ENCODE results near the gene FXYD2.

The FXYD2 gene

GRCh38 chr11:117827521-117828511 lies 3.3 kb upstream of the FXYD2 start:
- Histone ChIP-seq H3K9me3 (ENCODE audit: low read length) (no peaks in the 10 kb centered on the region), H3K4me3 (ENCODE audit: low read length) (no peak overlapping the region), H3K36me3 (ENCODE audit: insufficient read depth, low read length) (no peaks in the 10 kb centered on the region)

GRCh38 chr11:117826832-117827231 lies 2.3 kb upstream of the FXYD2 start:
- no peaks in the 10 kb centered on the region for H3K9me3 ChIP-seq (ENCODE audit: low read length)
- H3K4me3 ChIP-seq (ENCODE audit: low read length): no peak overlapping the region
- H2AFZ ChIP-seq (ENCODE audit: low read depth, low read length): no peak overlapping the region
- peaks cover 11% of the 10 kb centered on the region for H3K4me1 ChIP-seq (ENCODE audit: insufficient read depth, low read length)
- peaks cover 20% of the 10 kb centered on the region for H3K27me3 ChIP-seq (ENCODE audit: insufficient read depth, low read length)
- H3K36me3 ChIP-seq (ENCODE audit: insufficient read depth, low read length): no peaks in the 10 kb centered on the region

More at GRCh38 chr11:117827521-117828511, 3.3 kb upstream of the FXYD2 start:
- Histone ChIP-seq H2AFZ (ENCODE audit: low read depth, low read length) (no peak overlapping the region), H3K27me3 (ENCODE audit: insufficient read depth, low read length) (peaks cover 17% of the 10 kb centered on the region), H3K4me1 (ENCODE audit: insufficient read depth, low read length) (peaks cover 12% of the 10 kb centered on the region)

GRCh38 chr11:117826190-117826570 lies 1.6 kb upstream of the FXYD2 start:
- H3K27me3 ChIP-seq (ENCODE audit: insufficient read depth, low read length): peaks cover 20% of the 10 kb centered on the region
- H3K4me1 ChIP-seq (ENCODE audit: insufficient read depth, low read length): peaks cover 5% of the 10 kb centered on the region
- no peak overlapping the region for H2AFZ ChIP-seq (ENCODE audit: low read depth, low read length)
- H3K9me3 ChIP-seq (ENCODE audit: low read length): no peaks in the 10 kb centered on the region
- no peak overlapping the region for H3K4me3 ChIP-seq (ENCODE audit: low read length)
- H3K36me3 ChIP-seq (ENCODE audit: insufficient read depth, low read length): no peaks in the 10 kb centered on the region

GRCh38 chr11:117825538-117826189 lies 1.1 kb upstream of the FXYD2 start:
- Histone ChIP-seq H3K4me3 (ENCODE audit: low read length) (no peak overlapping the region), H3K9me3 (ENCODE audit: low read length) (no peaks in the 10 kb centered on the region), H2AFZ (ENCODE audit: low read depth, low read length) (no peak overlapping the region), H3K27me3 (ENCODE audit: insufficient read depth, low read length) (peaks cover 20% of the 10 kb centered on the region), H3K36me3 (ENCODE audit: insufficient read depth, low read length) (no peaks in the 10 kb centered on the region), H3K4me1 (ENCODE audit: insufficient read depth, low read length) (peaks cover 5% of the 10 kb centered on the region)

- Histone ChIP-seq H3K9me3 (ENCODE audit: low read length) (no peaks in the 10 kb centered on the region), H3K4me3 (ENCODE audit: low read length) (no peak overlapping the region), H3K4me1 (ENCODE audit: insufficient read depth, low read length) (peaks cover 3% of the 10 kb centered on the region), H3K36me3 (ENCODE audit: insufficient read depth, low read length) (no peaks in the 10 kb centered on the region), H2AFZ (ENCODE audit: low read depth, low read length) (no peak overlapping the region), H3K27me3 (ENCODE audit: insufficient read depth, low read length) (peaks cover 20% of the 10 kb centered on the region)
These were observed 561 bp downstream of the FXYD2 start for GRCh38 chr11:117823946-117824420.

GRCh38 chr11:117823294-117823945 lies 1.1 kb downstream of the FXYD2 start:
- no peak overlapping the region for H2AFZ ChIP-seq (ENCODE audit: low read depth, low read length)
- peaks cover 20% of the 10 kb centered on the region for H3K27me3 ChIP-seq (ENCODE audit: insufficient read depth, low read length)
- H3K36me3 ChIP-seq (ENCODE audit: insufficient read depth, low read length): no peaks in the 10 kb centered on the region
- no peaks in the 10 kb centered on the region for H3K9me3 ChIP-seq (ENCODE audit: low read length)
- no peaks in the 10 kb centered on the region for H3K4me1 ChIP-seq (ENCODE audit: insufficient read depth, low read length)
- H3K4me3 ChIP-seq (ENCODE audit: low read length): no peak overlapping the region

- H3K9me3 ChIP-seq (ENCODE audit: low read length): no peaks in the 10 kb centered on the region
- H3K27me3 ChIP-seq (ENCODE audit: insufficient read depth, low read length): peaks cover 20% of the 10 kb centered on the region
- H3K4me1 ChIP-seq (ENCODE audit: insufficient read depth, low read length): peaks cover 3% of the 10 kb centered on the region
- H3K4me3 ChIP-seq (ENCODE audit: low read length): no peak overlapping the region
- no peaks in the 10 kb centered on the region for H3K36me3 ChIP-seq (ENCODE audit: insufficient read depth, low read length)
- H2AFZ ChIP-seq (ENCODE audit: low read depth, low read length): no peak overlapping the region
These were observed 2.2 kb downstream of the FXYD2 start for GRCh38 chr11:117822074-117823033.

GRCh38 chr11:117821431-117821830 lies 3.1 kb downstream of the FXYD2 start:
- Histone ChIP-seq H3K9me3 (ENCODE audit: low read length) (no peaks in the 10 kb centered on the region), H3K36me3 (ENCODE audit: insufficient read depth, low read length) (no peaks in the 10 kb centered on the region), H2AFZ (ENCODE audit: low read depth, low read length) (no peak overlapping the region), H3K27me3 (ENCODE audit: insufficient read depth, low read length) (peaks cover 20% of the 10 kb centered on the region), H3K4me1 (ENCODE audit: insufficient read depth, low read length) (peaks cover 9% of the 10 kb centered on the region), H3K4me3 (ENCODE audit: low read length) (no peak overlapping the region)

- Histone ChIP-seq H2AFZ (ENCODE audit: low read depth, low read length) (no peak overlapping the region), H3K9me3 (ENCODE audit: low read length) (no peaks in the 10 kb centered on the region), H3K36me3 (ENCODE audit: insufficient read depth, low read length) (no peaks in the 10 kb centered on the region)
These were observed 4.0 kb downstream of the FXYD2 start for GRCh38 chr11:117820516-117820915.

GRCh38 chr11:117820071-117820470 lies 4.5 kb downstream of the FXYD2 start:
- H3K9me3 ChIP-seq (ENCODE audit: low read length): no peaks in the 10 kb centered on the region
- H3K36me3 ChIP-seq (ENCODE audit: insufficient read depth, low read length): no peaks in the 10 kb centered on the region
- peaks cover 23% of the 10 kb centered on the region for H3K4me1 ChIP-seq (ENCODE audit: insufficient read depth, low read length)
- no peak overlapping the region for H2AFZ ChIP-seq (ENCODE audit: low read depth, low read length)
- H3K4me3 ChIP-seq (ENCODE audit: low read length): no peak overlapping the region
- peaks cover 20% of the 10 kb centered on the region for H3K27me3 ChIP-seq (ENCODE audit: insufficient read depth, low read length)

More at GRCh38 chr11:117820516-117820915, 4.0 kb downstream of the FXYD2 start:
- H3K27me3 ChIP-seq (ENCODE audit: insufficient read depth, low read length): peaks cover 20% of the 10 kb centered on the region
- H3K4me3 ChIP-seq (ENCODE audit: low read length): no peak overlapping the region
- H3K4me1 ChIP-seq (ENCODE audit: insufficient read depth, low read length): peaks cover 18% of the 10 kb centered on the region

GRCh38 chr11:117819096-117820040 lies 5.2 kb downstream of the FXYD2 start:
- Histone ChIP-seq H3K9me3 (ENCODE audit: low read length) (no peaks in the 10 kb centered on the region), H2AFZ (ENCODE audit: low read depth, low read length) (no peak overlapping the region)

More at GRCh38 chr11:117819096-117820040, 5.2 kb downstream of the FXYD2 start:
- Histone ChIP-seq H3K4me1 (ENCODE audit: insufficient read depth, low read length) (peaks cover 30% of the 10 kb centered on the region), H3K4me3 (ENCODE audit: low read length) (no peak overlapping the region), H3K36me3 (ENCODE audit: insufficient read depth, low read length) (no peaks in the 10 kb centered on the region), H3K27me3 (ENCODE audit: insufficient read depth, low read length) (peaks cover 15% of the 10 kb centered on the region)

Measured in neuron (in vitro differentiated cells).